ENCODE results near the gene IL6R. TPM values are rescaled to one million over a fixed set of nuclear protein-coding genes. Genes with fewer than 3 reads are reported as not detected.

IL6R gene
- total RNA-seq, 2 donors from 2014 or later = 11.8 to 21.8 TPM

GRCh38 chr1:154398678-154399077, 6.5 kb upstream of the IL6R start:
- TF ChIP-seq, protein P1, sequence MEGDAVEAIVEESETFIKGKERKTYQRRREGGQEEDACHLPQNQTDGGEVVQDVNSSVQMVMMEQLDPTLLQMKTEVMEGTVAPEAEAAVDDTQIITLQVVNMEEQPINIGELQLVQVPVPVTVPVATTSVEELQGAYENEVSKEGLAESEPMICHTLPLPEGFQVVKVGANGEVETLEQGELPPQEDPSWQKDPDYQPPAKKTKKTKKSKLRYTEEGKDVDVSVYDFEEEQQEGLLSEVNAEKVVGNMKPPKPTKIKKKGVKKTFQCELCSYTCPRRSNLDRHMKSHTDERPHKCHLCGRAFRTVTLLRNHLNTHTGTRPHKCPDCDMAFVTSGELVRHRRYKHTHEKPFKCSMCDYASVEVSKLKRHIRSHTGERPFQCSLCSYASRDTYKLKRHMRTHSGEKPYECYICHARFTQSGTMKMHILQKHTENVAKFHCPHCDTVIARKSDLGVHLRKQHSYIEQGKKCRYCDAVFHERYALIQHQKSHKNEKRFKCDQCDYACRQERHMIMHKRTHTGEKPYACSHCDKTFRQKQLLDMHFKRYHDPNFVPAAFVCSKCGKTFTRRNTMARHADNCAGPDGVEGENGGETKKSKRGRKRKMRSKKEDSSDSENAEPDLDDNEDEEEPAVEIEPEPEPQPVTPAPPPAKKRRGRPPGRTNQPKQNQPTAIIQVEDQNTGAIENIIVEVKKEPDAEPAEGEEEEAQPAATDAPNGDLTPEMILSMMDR (IDR thresholded peaks at IDR 0.05) = no peak
- Histone ChIP-seq H3K9me3 (no peaks in the 10 kb centered on the region), H3K36me3 (no peaks in the 10 kb centered on the region), H3K4me3 (no peak overlapping the region), H3K27me3 (no peaks in the 10 kb centered on the region), H3K27ac (no peak overlapping the region), H3K4me1 (no peaks in the 10 kb centered on the region)
- DNase-seq (ENCODE audit: low spot score) = no peak

DNA sequence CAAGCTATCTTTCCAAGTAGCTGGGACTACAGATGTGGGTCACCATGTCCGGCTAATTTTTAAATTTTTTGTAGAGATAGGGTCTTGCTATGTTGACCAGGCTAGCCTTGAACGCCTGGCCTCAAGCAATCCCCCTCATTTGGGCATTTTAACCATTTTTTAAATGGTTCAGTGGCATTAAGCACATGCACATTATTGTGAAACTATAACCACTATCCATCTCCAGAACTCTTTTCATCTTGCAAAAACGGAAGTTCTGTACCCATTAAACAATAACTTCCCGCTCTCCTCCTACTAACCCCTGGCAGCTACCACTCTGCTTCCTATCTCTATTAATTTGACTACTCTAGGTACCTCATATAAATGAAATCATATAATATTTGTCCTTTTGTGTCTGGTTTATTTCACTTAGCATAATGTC, 4.8 kb upstream of the IL6R start:
- Histone ChIP-seq H3K36me3 (no peaks in the 10 kb centered on the region), H3K4me1 (peaks cover 0 to 6% of the 10 kb centered on the region in 2 donors), H3K27ac (no peak overlapping the region), H3K9me3 (no peaks in the 10 kb centered on the region), H3K4me3 (no peak overlapping the region), H3K27me3 (no peaks in the 10 kb centered on the region)
- TF ChIP-seq, protein P1 (IDR thresholded peaks at IDR 0.05) = no peak
- no peak for DNase-seq (ENCODE audit: low spot score)

DNA sequence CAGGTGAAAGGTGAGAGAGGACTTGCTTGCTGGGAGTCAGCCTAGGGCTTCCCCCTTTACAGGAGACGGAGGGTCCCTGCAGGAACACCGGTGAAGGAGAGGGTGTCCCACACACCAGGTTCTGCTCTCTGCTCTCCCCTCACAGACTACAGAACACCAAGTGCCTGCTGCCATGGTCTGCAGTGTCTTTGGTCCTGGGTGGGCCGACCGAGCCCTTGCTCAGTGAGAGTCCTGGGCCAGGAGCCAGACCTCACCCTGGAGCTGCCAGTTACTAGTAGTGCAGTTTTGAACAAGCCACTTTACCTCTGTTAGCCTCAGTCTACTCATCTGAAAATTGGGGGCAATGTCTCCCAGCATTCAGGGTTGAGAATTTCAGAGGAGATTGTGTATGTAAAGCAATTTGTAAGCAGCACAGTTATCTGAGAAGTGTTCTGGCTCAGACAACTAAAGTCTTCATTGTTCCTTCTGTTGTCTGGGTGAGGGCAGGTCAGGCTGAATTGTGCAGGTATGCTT, 2.7 kb upstream of the IL6R start:
- DNase-seq (ENCODE audit: low spot score) = no peak
- Histone ChIP-seq H3K27ac (no peak overlapping the region), H3K27me3 (no peaks in the 10 kb centered on the region), H3K4me3 (no peak overlapping the region), H3K9me3 (no peaks in the 10 kb centered on the region), H3K36me3 (no peaks in the 10 kb centered on the region), H3K4me1 (peaks cover 0 to 18% of the 10 kb centered on the region in 2 donors)
- TF ChIP-seq, protein P1 (IDR thresholded peaks at IDR 0.05) = no peak

- H3K9me3 ChIP-seq = no peaks in the 10 kb centered on the region
- no peak overlapping the region for H3K4me3 ChIP-seq
- H3K27me3 ChIP-seq = no peaks in the 10 kb centered on the region
- TF ChIP-seq, protein P1 (IDR thresholded peaks at IDR 0.05) = no peak
- no peak for DNase-seq (ENCODE audit: low spot score)
- no peak overlapping the region for H3K27ac ChIP-seq
- H3K36me3 ChIP-seq = no peaks in the 10 kb centered on the region
- peaks cover 0 to 27% of the 10 kb centered on the region in 2 donors for H3K4me1 ChIP-seq
Measured at GRCh38 chr1:154403261-154403943, 1.7 kb upstream of the IL6R start.

GRCh38 chr1:154403983-154404382, 1.2 kb upstream of the IL6R start:
- Histone ChIP-seq H3K27me3 (no peaks in the 10 kb centered on the region), H3K27ac (no peak overlapping the region), H3K9me3 (no peaks in the 10 kb centered on the region), H3K36me3 (no peaks in the 10 kb centered on the region), H3K4me3 (no peak overlapping the region), H3K4me1 (peaks cover 0 to 33% of the 10 kb centered on the region in 2 donors)
- DNase-seq (ENCODE audit: low spot score) = no peak
- TF ChIP-seq, protein P1 (IDR thresholded peaks at IDR 0.05) = no peak

Data from right atrium auricular region (tissue), 2 donors.